Endothelial cell of umbilical vein (primary cell): ENCODE measurements around the gene CABP2. TPM values are rescaled to one million over a fixed set of nuclear protein-coding genes. Genes with fewer than 3 reads are reported as not detected.

Experiments
- BruUV-seq: library from RNA; stranded (reverse); fragments of 400-500 nt; replicated peaks from 2 replicates; lab custom pipeline; 2021; lab: Mats Ljungman, UMichigan
- CTCF ChIA-PET: fragments of 300-600, 350-600 bp; sonication (Branson Sonifier 250); formaldehyde crosslinking; loops from one replicate; lab custom pipeline; 2021; ENCODE audit warnings: antibody characterized with exemption, inconsistent platforms; lab: Charles Lee
- POLR2A ChIA-PET: fragments of 300-600, 350-600 bp; sonication (Branson Sonifier 250); formaldehyde crosslinking; loops from one replicate; lab custom pipeline; 2021; ENCODE audit warnings: antibody characterized with exemption, inconsistent platforms; lab: Charles Lee
- DNase-seq: peaks from one replicate; pipeline ENCODE4 v3.0.0-alpha.2; 2011; ENCODE audit warnings: low read depth, low spot score
- FAIRE-seq: peaks from 2 replicates; lab custom pipeline; 2011; peaks lifted over from hg19 to GRCh38; lab: Jason Lieb, UNC
- H2AFZ ChIP-seq: 2 replicates; pipeline ENCODE4 v1.6.0; 2012; ENCODE audit warnings: low read depth, low read length, control low read depth, inconsistent platforms
- H3K27ac ChIP-seq: 2 replicates; pipeline ENCODE4 v1.5.1; 2011; ENCODE audit warnings: low read depth, mild to moderate bottlenecking, control low read depth, low read length, moderate library complexity; ENCODE audit not compliant: insufficient read depth
- H3K27me3 ChIP-seq, 2 experiments: 2 replicates each; pipeline versions ENCODE4 v1.6.0 to v1.6.1; 2011; ENCODE audit warnings: low read length in 2 of 2, mixed read lengths in 1 of 2; ENCODE audit not compliant: control insufficient read depth in 2 of 2, insufficient read depth in 2 of 2
- H3K36me3 ChIP-seq, 2 experiments: 2 replicates in 1 of 2; 3 replicates in 1 of 2; pipeline ENCODE4 v1.5.1; 2011; ENCODE audit warnings: low read length in 2 of 2, mild to moderate bottlenecking in 1 of 2, moderate library complexity in 1 of 2; ENCODE audit not compliant: control insufficient read depth in 2 of 2, insufficient read depth in 2 of 2; ENCODE audit errors: extremely low read depth in 1 of 2
- H3K4me1 ChIP-seq: 3 replicates; pipeline ENCODE4 v1.5.1; 2011; ENCODE audit warnings: mild to moderate bottlenecking, low read length; ENCODE audit not compliant: control insufficient read depth, insufficient read depth; ENCODE audit errors: extremely low read depth
- H3K4me2 ChIP-seq: 2 replicates; pipeline ENCODE4 v1.6.1; 2011; ENCODE audit warnings: low read length, control low read depth, mixed read lengths; ENCODE audit not compliant: insufficient read depth
- H3K4me3 ChIP-seq, 3 experiments: fragments of 200-600 bp in 1 of 3; sonication (generic), shearing (Covaris generic) in 1 of 3; replicated peaks in 1 of 3; 2 replicates each; pipeline ENCODE4 v1.5.1; 2011 to 2016; ENCODE audit warnings: control low read depth in 3 of 3, low read length in 3 of 3, mild to moderate bottlenecking in 2 of 3, inconsistent platforms in 1 of 3, low read depth in 1 of 3, moderate library complexity in 1 of 3; ENCODE audit not compliant: insufficient read depth in 1 of 3
- H3K79me2 ChIP-seq: 2 replicates; pipeline ENCODE4 v1.6.0; 2012; ENCODE audit warnings: low read length, inconsistent platforms; ENCODE audit not compliant: control insufficient read depth, insufficient read depth
- H3K9ac ChIP-seq: replicated peaks from 2 replicates; pipeline ENCODE3; 2011; ENCODE audit warnings: low read length, control low read depth; ENCODE audit not compliant: insufficient read depth; ENCODE audit errors: extremely low read depth
- H3K9me1 ChIP-seq: replicated peaks from 3 replicates; pipeline ENCODE4 v1.6.0; 2011; ENCODE audit warnings: mild to moderate bottlenecking, low read length; ENCODE audit not compliant: control insufficient read depth, insufficient read depth; ENCODE audit errors: extremely low read depth
- H3K9me3 ChIP-seq: replicated peaks from 2 replicates; pipeline ENCODE4 v1.5.1; 2012; ENCODE audit warnings: low read length, inconsistent platforms; ENCODE audit not compliant: control insufficient read depth, insufficient read depth
- H4K20me1 ChIP-seq: replicated peaks from 2 replicates; pipeline ENCODE3; 2011; ENCODE audit warnings: mild to moderate bottlenecking, low read length; ENCODE audit not compliant: control insufficient read depth, insufficient read depth; ENCODE audit errors: extremely low read depth
- CTCF ChIP-seq, 2 donors: IDR thresholded peaks; 1 replicate in 1 of 2; 2 replicates in 1 of 2; pipeline ENCODE4 v1.5.1; 2011; ENCODE audit warnings: low read length in 2 of 2, mild to moderate bottlenecking in 2 of 2, moderate library complexity in 2 of 2, control low read depth in 1 of 2, inconsistent platforms in 1 of 2, low read depth in 1 of 2; ENCODE audit not compliant: insufficient read depth in 1 of 2; ENCODE audit errors: extremely low read depth in 1 of 2
- EZH2 ChIP-seq: IDR thresholded peaks from 2 replicates; pipeline ENCODE4 v1.6.1; 2012; ENCODE audit warnings: borderline replicate concordance, low read depth, mild to moderate bottlenecking, moderate library complexity, low read length, inconsistent platforms; ENCODE audit not compliant: severe bottlenecking
- FOS ChIP-seq: IDR thresholded peaks from 2 replicates; pipeline ENCODE4 v1.6.1; 2011; ENCODE audit warnings: mild to moderate bottlenecking, low read length, moderate library complexity, borderline replicate concordance; ENCODE audit not compliant: insufficient read depth
- GATA2 ChIP-seq: IDR thresholded peaks from 2 replicates; pipeline ENCODE4 v1.7.0; 2011; ENCODE audit warnings: low read depth, mild to moderate bottlenecking, moderate library complexity, mixed read lengths, low read length; ENCODE audit not compliant: insufficient read length, insufficient read depth
- JUN ChIP-seq: IDR thresholded peaks from 2 replicates; pipeline ENCODE4 v1.6.1; 2011; ENCODE audit warnings: borderline replicate concordance, low read depth; ENCODE audit not compliant: insufficient read length, insufficient read depth
- MAX ChIP-seq: IDR thresholded peaks from 2 replicates; pipeline ENCODE4 v1.6.1; 2011; ENCODE audit not compliant: insufficient read depth, insufficient read length
- MYC ChIP-seq: IDR thresholded peaks from one replicate; pipeline ENCODE4 v1.6.1; 2011; ENCODE audit warnings: mild to moderate bottlenecking, low read depth, low read length
- POLR2A ChIP-seq: IDR thresholded peaks from 2 replicates; pipeline ENCODE4 v1.6.1; 2012; ENCODE audit warnings: low read depth, mild to moderate bottlenecking, control low read depth, low read length
- POLR2AphosphoS5 ChIP-seq: IDR thresholded peaks from 2 replicates; pipeline ENCODE4 v1.6.1; 2012; ENCODE audit warnings: low read depth, mild to moderate bottlenecking, control low read depth, low read length, moderate library complexity; ENCODE audit not compliant: insufficient read depth
- dilution Hi-C: fragments of 300-500 bp; cut with MboI; formaldehyde crosslinking; loops from one replicate; pipeline ENCODE4 v1.15.0; 2019; ENCODE audit warnings: low sequenced_read_pairs; ENCODE audit not compliant: extremely low pct_ligation_motif_present
- intact Hi-C: fragments of 100-400 bp; cut with micrococcal nuclease; formaldehyde crosslinking; loops from one replicate; pipeline ENCODE4 v1.10.0; 2022
- polyA plus RNA-seq, 4 experiments: library from polyadenylated mRNA; depleted of rRNA in 3 of 4; stranded (reverse) in 3 of 4; unstranded in 1 of 4; fragments of >200 nt; gene quantifications; 2 replicates each; pipeline versions ENCODE4 v1.2.1 to v1.2.3, GENCODE V29; 2011 to 2012; ENCODE audit warnings: missing spikeins in 1 of 4
- total RNA-seq: library from RNA; stranded (reverse); gene quantifications from 2 replicates; pipeline ENCODE4 v1.2.3, GENCODE V29; 2021

Gene CABP2
- total and polyA plus RNA-seq, 2 donors (not counting 3 experiments of a cell fraction or from before 2014, with no cell fraction given) = not detected

- Histone ChIP-seq H3K4me2 (no peak overlapping the region), H3K27ac (no peak overlapping the region), H3K4me1 (no peaks in the 10 kb centered on the region), H3K9me3 (no peaks in the 10 kb centered on the region), H3K36me3 (no peaks in the 10 kb centered on the region), H3K9me1 (no peaks in the 10 kb centered on the region), H4K20me1 (no peaks in the 10 kb centered on the region), H3K4me3 (no peak overlapping the region), H3K27me3 (peaks cover 0 to 3% of the 10 kb centered on the region in 2 experiments), H3K79me2 (no peaks in the 10 kb centered on the region), H3K9ac (no peak overlapping the region), H2AFZ (no peak overlapping the region)
- dilution Hi-C loops (no loop called here), intact Hi-C loops (no loop called here)
- POLR2A ChIA-PET = no interaction called here
- TF ChIP-seq FOS (no peak), JUN (no peak), CTCF (IDR thresholded peaks at IDR 0.05; ENCODE audit: extremely low read depth in 1 of 2, insufficient read depth in 1 of 2, low read depth in 1 of 2, low read length in 2 of 2) (no peak), GATA2 (no peak), MYC (no peak), POLR2A (no peak), MAX (no peak), POLR2AphosphoS5 (no peak), EZH2 (no peak)
- FAIRE-seq (no peak), DNase-seq (no peak)
- BruUV-seq = no TSS peak
- CTCF ChIA-PET = no interaction called here
Measured at GRCh38 chr11:67519726-67520125, 3.5 kb downstream of the CABP2 start.
